GM12801 (cell line): ENCODE data around the gene RFNG.

Experiments
- CTCF ChIP-seq: IDR thresholded peaks from one replicate; pipeline ENCODE4 v1.5.1; 2011; ENCODE audit warnings: control low read depth; ENCODE audit not compliant: insufficient read length; ENCODE audit errors: extremely low read depth

RFNG gene

GRCh38 chr17:82031885-82032627 is 19.6 kb downstream of the RFNG start:
- no peak for TF ChIP-seq CTCF

GRCh38 chr17:82031303-82031884 is 20.2 kb downstream of the RFNG start, which contains the start of gene RAC3:
Gene RAC3, plus strand, starts transcription at chr17:82031678. Its CDS starts 84 bp downstream, at chr17:82031762.
- no peak for TF ChIP-seq CTCF

GRCh38 chr17:82030470-82031302 is 20.9 kb downstream of the RFNG start:
- no peak for TF ChIP-seq CTCF

GRCh38 chr17:82029990-82030469 is 21.6 kb downstream of the RFNG start:
- TF ChIP-seq CTCF = no peak

GRCh38 chr17:82029391-82029790 is 22.2 kb downstream of the RFNG start:
- no peak for TF ChIP-seq CTCF

GRCh38 chr17:82028966-82029365 is 22.6 kb downstream of the RFNG start:
- TF ChIP-seq CTCF = no peak

GRCh38 chr17:82028246-82028645 is 23.4 kb downstream of the RFNG start:
- no peak for TF ChIP-seq CTCF
